A673 (cell line): ENCODE data around the gene C3orf20.

Source experiments
- EZH2 ChIP-seq: fragments of 200-600 bp; sonication (generic); IDR thresholded peaks from 2 replicates; pipeline ENCODE4 v1.6.1; 2017; ENCODE audit warnings: borderline replicate concordance, low read depth, mild to moderate bottlenecking, mixed read lengths, antibody characterized with exemption, low read length; ENCODE audit not compliant: poor library complexity, severe bottlenecking
- TF ChIP-seq, protein P1 (sequence below): fragments of 300-800, 200-600 bp; sonication (generic); conservative IDR thresholded peaks from 2 replicates; pipeline ENCODE4 v1.5.1; 2017; ENCODE audit warnings: low read depth, mild to moderate bottlenecking, antibody characterized with exemption, low read length, moderate library complexity, mixed read lengths

DNA sequence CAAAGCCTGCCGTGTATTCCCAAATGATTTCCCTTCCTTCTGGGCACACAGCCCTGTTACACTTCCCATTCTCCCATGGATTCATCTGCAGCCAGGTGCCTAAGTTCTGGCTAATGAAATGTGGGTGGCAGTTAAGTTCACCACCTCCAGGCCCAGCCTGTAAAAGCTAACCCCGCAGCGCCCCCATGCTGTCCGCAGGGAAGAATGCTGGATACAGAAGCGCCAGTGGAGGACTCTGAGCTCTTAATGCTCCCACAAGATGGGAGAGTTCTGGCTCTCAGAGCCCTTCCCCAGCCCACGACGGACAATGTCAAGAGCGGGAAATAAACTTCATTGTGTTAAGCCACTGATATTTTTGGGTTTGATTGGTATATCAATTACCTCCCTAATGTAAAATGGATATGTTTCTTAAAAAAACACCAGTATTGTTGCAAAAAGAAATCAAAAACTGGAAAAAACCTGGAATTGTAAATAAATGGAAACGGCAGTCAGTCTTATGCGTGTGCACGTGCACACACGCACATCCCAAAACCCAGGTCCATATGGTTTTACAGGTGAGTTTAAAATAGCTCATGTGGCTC is 106.1 kb downstream of the C3orf20 start:
- TF ChIP-seq, protein P1, sequence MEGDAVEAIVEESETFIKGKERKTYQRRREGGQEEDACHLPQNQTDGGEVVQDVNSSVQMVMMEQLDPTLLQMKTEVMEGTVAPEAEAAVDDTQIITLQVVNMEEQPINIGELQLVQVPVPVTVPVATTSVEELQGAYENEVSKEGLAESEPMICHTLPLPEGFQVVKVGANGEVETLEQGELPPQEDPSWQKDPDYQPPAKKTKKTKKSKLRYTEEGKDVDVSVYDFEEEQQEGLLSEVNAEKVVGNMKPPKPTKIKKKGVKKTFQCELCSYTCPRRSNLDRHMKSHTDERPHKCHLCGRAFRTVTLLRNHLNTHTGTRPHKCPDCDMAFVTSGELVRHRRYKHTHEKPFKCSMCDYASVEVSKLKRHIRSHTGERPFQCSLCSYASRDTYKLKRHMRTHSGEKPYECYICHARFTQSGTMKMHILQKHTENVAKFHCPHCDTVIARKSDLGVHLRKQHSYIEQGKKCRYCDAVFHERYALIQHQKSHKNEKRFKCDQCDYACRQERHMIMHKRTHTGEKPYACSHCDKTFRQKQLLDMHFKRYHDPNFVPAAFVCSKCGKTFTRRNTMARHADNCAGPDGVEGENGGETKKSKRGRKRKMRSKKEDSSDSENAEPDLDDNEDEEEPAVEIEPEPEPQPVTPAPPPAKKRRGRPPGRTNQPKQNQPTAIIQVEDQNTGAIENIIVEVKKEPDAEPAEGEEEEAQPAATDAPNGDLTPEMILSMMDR: peak; percentile 65
- TF ChIP-seq EZH2: no peak
